OCI-LY3 (cell line): ENCODE data around the gene ALMS1.

Source experiments
- EZH2phosphoT487 ChIP-seq: fragments of 200-600 bp; shearing (Covaris generic); IDR thresholded peaks from 2 replicates; pipeline ENCODE4 v1.6.1; 2018; ENCODE audit warnings: antibody characterized with exemption, mixed run types, low read depth
- TF ChIP-seq, protein P1 (sequence below): fragments of 200-600, 300-600 bp; sonication (generic); IDR thresholded peaks from 2 replicates; pipeline ENCODE4 v1.5.1; 2014; ENCODE audit warnings: antibody characterized with exemption, low read length, low read depth

DNA sequence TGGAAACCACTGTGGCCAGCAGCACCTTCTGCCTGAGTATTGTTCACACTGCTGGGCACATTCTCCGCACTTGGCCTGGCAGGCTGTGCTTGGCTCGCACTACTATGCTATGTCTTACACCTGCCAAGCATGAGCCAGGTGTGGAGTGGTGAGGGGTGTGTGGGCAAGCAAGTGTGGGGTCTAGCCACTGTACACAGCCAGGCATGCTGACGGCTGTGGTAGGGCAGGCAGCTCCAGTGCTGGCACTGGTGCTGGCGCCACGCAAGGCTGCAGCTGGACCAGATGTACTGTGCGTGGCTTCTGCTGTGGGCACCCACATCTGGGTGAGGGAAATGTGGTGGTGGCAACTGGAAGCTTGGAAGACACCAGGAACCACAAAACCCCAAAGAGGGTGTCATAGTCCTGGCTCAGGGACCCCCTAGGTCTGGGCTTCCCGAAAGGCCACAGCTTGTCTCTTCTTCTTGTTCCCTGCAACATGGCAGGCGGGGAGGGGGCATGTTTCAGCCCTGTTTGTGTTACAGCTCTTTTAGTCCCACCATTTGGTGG lies 101.5 kb downstream of the ALMS1 start:
- TF ChIP-seq, protein P1, sequence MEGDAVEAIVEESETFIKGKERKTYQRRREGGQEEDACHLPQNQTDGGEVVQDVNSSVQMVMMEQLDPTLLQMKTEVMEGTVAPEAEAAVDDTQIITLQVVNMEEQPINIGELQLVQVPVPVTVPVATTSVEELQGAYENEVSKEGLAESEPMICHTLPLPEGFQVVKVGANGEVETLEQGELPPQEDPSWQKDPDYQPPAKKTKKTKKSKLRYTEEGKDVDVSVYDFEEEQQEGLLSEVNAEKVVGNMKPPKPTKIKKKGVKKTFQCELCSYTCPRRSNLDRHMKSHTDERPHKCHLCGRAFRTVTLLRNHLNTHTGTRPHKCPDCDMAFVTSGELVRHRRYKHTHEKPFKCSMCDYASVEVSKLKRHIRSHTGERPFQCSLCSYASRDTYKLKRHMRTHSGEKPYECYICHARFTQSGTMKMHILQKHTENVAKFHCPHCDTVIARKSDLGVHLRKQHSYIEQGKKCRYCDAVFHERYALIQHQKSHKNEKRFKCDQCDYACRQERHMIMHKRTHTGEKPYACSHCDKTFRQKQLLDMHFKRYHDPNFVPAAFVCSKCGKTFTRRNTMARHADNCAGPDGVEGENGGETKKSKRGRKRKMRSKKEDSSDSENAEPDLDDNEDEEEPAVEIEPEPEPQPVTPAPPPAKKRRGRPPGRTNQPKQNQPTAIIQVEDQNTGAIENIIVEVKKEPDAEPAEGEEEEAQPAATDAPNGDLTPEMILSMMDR = no peak
- no peak for TF ChIP-seq EZH2phosphoT487
